ENCODE measurements around the gene GREB1.
"Not testable (repeated sequence)": the region's sequence is repeated elsewhere in the genome, so short reads cannot be mapped to it uniquely, and the experiment has no call there.

Gene GREB1

GRCh38 chr2:11644293-11644692, 110.4 kb downstream of the GREB1 start:
- no peak for DNase-seq

- DNase-seq = no peak
These were observed 112.7 kb downstream of the GREB1 start for GRCh38 chr2:11646530-11646929.

DNA sequence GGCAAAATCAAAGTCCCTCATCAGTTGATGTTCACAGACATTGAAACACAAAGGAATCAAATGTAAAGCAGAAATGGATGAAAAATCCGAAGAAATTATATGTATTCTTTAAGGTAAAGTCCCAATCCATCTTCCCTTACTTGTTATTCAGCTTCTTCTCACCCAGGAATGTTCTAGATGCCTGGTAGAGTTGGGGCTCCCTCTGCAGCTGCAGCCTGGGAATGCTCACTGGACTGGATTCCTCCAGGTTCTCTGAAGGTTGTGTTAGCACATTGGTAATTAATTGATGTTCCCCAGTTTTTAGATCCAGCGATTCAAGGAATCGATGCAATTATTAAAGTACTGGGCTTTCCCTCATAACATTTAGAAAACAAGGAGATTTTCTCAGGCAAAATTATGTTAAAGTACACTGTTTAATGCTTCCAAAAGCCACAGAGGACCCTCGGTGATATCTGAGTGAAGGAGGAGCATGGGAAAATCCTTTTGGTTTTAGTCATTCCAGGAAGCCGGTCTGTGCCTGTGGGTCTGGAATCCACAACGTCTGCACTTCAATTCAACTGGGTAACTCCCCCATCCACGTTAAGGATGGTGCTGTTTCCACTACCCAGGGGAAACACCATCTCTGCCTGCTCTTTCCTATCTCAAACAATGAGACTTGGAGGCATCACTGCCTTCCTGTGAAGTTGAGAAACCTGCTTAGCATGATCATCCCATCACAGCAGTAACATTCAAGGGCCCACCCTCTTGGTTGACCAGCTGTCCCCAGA, 114.2 kb downstream of the GREB1 start:
- no peak for DNase-seq

GRCh38 chr2:11649093-11649492, 115.2 kb downstream of the GREB1 start:
- DNase-seq = no peak

GRCh38 chr2:11651856-11652548, 118.2 kb downstream of the GREB1 start:
- no peak for DNase-seq

GRCh38 chr2:11652553-11652952, 118.7 kb downstream of the GREB1 start:
- DNase-seq = no peak

DNA sequence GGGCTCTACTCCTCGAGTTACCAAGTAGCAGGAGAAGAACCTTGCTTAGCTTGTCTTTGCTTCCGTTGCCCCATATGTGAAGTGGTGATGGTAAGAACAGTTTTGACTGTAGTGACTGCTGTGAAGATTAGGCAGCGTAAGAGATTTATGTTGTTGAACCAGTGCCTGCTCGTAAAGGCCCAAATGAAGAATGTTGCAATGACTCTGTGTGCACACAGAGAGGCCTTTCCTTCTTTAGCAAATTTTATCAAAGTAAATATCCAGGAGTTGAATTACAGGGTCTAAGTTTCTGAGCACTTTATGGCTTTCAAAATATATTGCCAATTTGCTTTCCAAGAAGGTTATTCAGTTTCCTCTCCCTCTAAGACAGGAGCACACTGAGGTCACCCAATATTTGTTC, 121.7 kb downstream of the GREB1 start:
- DNase-seq = no peak

DNA sequence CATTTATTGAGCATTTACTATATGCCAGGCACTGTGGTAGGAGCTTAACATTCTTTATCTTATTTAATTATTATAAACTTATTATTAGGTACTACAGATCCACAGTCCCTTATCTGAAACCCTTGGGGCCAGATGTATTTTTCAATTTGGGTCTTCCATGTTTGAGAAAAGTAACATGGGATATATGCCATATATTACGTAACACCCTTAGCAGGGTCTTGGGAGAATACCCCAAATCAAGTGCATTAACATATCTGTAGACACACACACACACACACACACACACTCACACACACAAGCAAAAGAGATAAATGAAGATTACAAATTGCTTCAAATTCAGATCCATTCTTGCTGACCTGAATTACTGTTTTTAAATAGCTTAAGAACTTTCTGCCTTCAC, 122.4 kb downstream of the GREB1 start:
- DNase-seq = no peak

- DNase-seq = no peak
These were observed 122.8 kb downstream of the GREB1 start for GRCh38 chr2:11656671-11657101.

- DNase-seq = no peak
These were observed 123.3 kb downstream of the GREB1 start for GRCh38 chr2:11657195-11657594.

DNA sequence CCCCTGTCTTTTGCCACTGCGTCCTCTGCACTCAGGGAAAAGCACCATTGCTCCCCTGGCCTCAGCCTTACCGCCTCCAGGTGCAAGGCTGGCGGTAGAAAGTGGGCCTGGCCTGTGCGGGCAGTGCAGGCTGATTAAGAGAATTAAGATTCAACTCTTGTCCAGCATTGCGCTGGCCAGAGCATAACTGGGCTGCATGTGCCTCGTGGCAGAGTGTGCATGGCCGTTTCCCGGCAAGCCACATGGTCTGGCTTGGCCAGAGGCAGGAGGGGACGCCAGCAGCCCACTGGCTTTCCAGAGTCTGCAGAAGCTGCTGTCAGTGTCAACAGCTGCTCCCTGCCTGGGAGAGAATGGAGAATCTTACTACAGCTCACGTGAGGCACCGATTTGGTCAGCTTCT, 123.8 kb downstream of the GREB1 start:
- no peak for DNase-seq

- no peak for DNase-seq
These were observed 124.6 kb downstream of the GREB1 start for GRCh38 chr2:11658208-11659114.

DNA sequence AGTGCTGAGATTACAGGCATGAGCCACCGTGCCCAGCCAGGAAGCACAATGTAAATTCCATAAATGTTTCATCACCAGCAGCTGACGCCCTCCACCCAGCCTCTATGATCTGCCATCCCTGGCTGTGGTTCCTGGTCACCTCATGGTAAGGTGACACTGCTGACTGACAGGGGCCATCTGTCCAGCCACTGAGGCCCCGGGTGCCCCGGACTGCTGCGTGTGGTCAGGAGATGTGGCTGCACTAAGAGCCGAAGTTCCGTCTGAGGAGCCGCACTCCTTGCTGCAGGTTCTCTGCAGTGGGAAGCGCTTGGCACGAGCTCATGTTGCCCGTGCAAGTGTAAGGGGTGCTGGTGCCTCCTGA, 125.2 kb downstream of the GREB1 start:
- DNase-seq = no peak

- no peak for DNase-seq
These were observed 126.0 kb downstream of the GREB1 start for GRCh38 chr2:11659851-11660250.

DNA sequence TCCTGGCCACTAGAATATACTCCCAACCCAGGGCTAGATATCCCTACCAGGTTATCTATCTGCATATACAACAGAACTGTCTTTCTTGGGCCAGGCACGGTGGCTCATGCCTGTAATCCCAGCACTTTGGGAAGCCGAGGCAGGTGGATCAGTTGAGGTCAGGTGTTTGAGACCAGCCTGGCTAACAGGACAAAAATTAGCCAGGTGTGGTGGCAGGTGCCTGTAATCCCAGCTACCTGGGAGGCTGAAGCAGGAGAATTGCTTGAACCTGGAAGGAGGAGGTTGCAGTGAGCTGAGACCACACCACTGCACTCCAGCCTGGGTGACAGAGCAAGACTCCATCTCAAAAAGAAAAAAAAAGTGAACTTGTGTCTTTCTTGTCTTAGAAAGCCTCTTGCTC, 126.6 kb downstream of the GREB1 start:
- not testable (repeated sequence) for DNase-seq

GRCh38 chr2:11661891-11662435, 128.1 kb downstream of the GREB1 start:
- DNase-seq = no peak

DNA sequence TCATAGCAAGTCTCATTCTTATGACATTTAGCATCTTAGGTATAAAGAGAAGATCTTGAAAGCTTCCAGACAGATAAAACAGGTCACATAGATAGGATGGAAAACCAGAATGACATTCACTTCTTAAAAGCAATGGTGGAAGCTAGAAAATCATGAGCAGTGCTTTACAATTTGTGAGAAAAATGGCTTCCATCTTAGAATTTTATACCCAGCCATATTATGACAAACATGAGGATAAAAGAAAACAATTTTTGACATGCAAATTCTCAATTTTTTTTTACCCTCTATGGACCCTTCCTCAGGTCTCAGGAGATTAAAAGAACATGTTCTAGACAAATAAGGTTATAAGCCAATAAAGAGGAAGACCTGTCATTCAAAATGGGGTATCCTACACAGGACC, 129.0 kb downstream of the GREB1 start:
- no peak for DNase-seq

- DNase-seq = no peak
These were observed 129.6 kb downstream of the GREB1 start for GRCh38 chr2:11663427-11663826.

GRCh38 chr2:11665028-11665427, 131.2 kb downstream of the GREB1 start:
- DNase-seq = no peak

- no peak for DNase-seq
These were observed 131.9 kb downstream of the GREB1 start for GRCh38 chr2:11665510-11666362.

DNA sequence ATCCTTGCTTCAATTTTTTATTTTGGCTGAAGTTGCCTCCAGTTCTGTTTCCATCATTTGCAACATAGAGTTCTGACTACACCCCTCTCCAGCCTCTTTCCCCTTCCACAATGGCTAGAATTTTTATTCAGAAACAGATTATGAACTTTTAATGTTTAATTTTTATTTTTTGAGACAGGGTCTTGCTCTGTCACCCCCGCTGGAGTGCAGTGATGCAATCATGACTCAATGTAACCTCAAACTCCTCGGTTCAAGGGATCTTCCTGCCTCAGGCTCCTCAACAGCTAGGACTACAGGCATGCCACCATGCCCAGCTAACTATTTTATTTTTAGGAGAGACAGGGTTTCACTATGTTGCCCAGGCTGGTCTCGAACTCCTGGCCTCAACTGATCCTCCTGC, 133.3 kb downstream of the GREB1 start:
- DNase-seq = no peak

All from activated gamma-delta T cell (primary cell).